ENCODE measurements around the gene GPR153.

GPR153 gene

GRCh38 chr1:6248161-6248776 is 12.6 kb downstream of the GPR153 start:
- Histone ChIP-seq H3K27me3 (ENCODE audit: insufficient read depth, insufficient read length) (peaks cover 71% of the 10 kb centered on the region), H3K9ac (ENCODE audit: insufficient read length, low read depth) (no peak overlapping the region), H3K36me3 (ENCODE audit: insufficient read depth, insufficient read length, low read length) (no peaks in the 10 kb centered on the region), H3K4me1 (ENCODE audit: insufficient read depth, insufficient read length) (no peaks in the 10 kb centered on the region), H3K9me3 (ENCODE audit: insufficient read depth, low read length) (no peaks in the 10 kb centered on the region), H3K4me3 (ENCODE audit: insufficient read length, low read depth) (no peak overlapping the region)
- no peak for TF ChIP-seq YY1 (IDR thresholded peaks at IDR 0.05; ENCODE audit: insufficient read depth, insufficient read length)
- no peak for TF ChIP-seq ZNF274 (IDR thresholded peaks at IDR 0.05; ENCODE audit: low read depth, low read length)
- no peak for TF ChIP-seq SUZ12 (IDR thresholded peaks at IDR 0.05; ENCODE audit: extremely low read depth, insufficient read depth, insufficient read length)
- DNase-seq (ENCODE audit: low read depth, low spot score): no peak

GRCh38 chr1:6247651-6248050 is 13.2 kb downstream of the GPR153 start:
- no peaks in the 10 kb centered on the region for H3K9me3 ChIP-seq (ENCODE audit: insufficient read depth, low read length)
- TF ChIP-seq ZNF274 (IDR thresholded peaks at IDR 0.05; ENCODE audit: low read depth, low read length) (no peak), YY1 (IDR thresholded peaks at IDR 0.05; ENCODE audit: insufficient read depth, insufficient read length) (no peak), SUZ12 (IDR thresholded peaks at IDR 0.05; ENCODE audit: extremely low read depth, insufficient read depth, insufficient read length) (no peak)
- H3K4me3 ChIP-seq (ENCODE audit: insufficient read length, low read depth): no peak overlapping the region
- no peaks in the 10 kb centered on the region for H3K36me3 ChIP-seq (ENCODE audit: insufficient read depth, insufficient read length, low read length)
- no peak for DNase-seq (ENCODE audit: low read depth, low spot score)
- no peak overlapping the region for H3K9ac ChIP-seq (ENCODE audit: insufficient read length, low read depth)
- peaks cover 77% of the 10 kb centered on the region for H3K27me3 ChIP-seq (ENCODE audit: insufficient read depth, insufficient read length)
- H3K4me1 ChIP-seq (ENCODE audit: insufficient read depth, insufficient read length): no peaks in the 10 kb centered on the region

- Histone ChIP-seq H3K4me3 (ENCODE audit: insufficient read length, low read depth) (no peak overlapping the region), H3K36me3 (ENCODE audit: insufficient read depth, insufficient read length, low read length) (no peaks in the 10 kb centered on the region), H3K9ac (ENCODE audit: insufficient read length, low read depth) (no peak overlapping the region), H3K27me3 (ENCODE audit: insufficient read depth, insufficient read length) (peaks cover 74% of the 10 kb centered on the region), H3K4me1 (ENCODE audit: insufficient read depth, insufficient read length) (no peaks in the 10 kb centered on the region), H3K9me3 (ENCODE audit: insufficient read depth, low read length) (no peaks in the 10 kb centered on the region)
- DNase-seq (ENCODE audit: low read depth, low spot score): no peak
- TF ChIP-seq SUZ12 (IDR thresholded peaks at IDR 0.05; ENCODE audit: extremely low read depth, insufficient read depth, insufficient read length) (no peak), YY1 (IDR thresholded peaks at IDR 0.05; ENCODE audit: insufficient read depth, insufficient read length) (no peak), ZNF274 (IDR thresholded peaks at IDR 0.05; ENCODE audit: low read depth, low read length) (no peak)
Observed at GRCh38 chr1:6246497-6247467, 14.1 kb downstream of the GPR153 start.

GRCh38 chr1:6245869-6246496 is 14.9 kb downstream of the GPR153 start:
- H3K4me1 ChIP-seq (ENCODE audit: insufficient read depth, insufficient read length): no peaks in the 10 kb centered on the region
- H3K36me3 ChIP-seq (ENCODE audit: insufficient read depth, insufficient read length, low read length): no peaks in the 10 kb centered on the region
- no peak for DNase-seq (ENCODE audit: low read depth, low spot score)
- H3K9ac ChIP-seq (ENCODE audit: insufficient read length, low read depth): no peak overlapping the region
- TF ChIP-seq ZNF274 (IDR thresholded peaks at IDR 0.05; ENCODE audit: low read depth, low read length): no peak
- no peak for TF ChIP-seq YY1 (IDR thresholded peaks at IDR 0.05; ENCODE audit: insufficient read depth, insufficient read length)
- TF ChIP-seq SUZ12 (IDR thresholded peaks at IDR 0.05; ENCODE audit: extremely low read depth, insufficient read depth, insufficient read length): no peak
- H3K9me3 ChIP-seq (ENCODE audit: insufficient read depth, low read length): no peaks in the 10 kb centered on the region
- H3K27me3 ChIP-seq (ENCODE audit: insufficient read depth, insufficient read length): peaks cover 74% of the 10 kb centered on the region
- no peak overlapping the region for H3K4me3 ChIP-seq (ENCODE audit: insufficient read length, low read depth)

DNA sequence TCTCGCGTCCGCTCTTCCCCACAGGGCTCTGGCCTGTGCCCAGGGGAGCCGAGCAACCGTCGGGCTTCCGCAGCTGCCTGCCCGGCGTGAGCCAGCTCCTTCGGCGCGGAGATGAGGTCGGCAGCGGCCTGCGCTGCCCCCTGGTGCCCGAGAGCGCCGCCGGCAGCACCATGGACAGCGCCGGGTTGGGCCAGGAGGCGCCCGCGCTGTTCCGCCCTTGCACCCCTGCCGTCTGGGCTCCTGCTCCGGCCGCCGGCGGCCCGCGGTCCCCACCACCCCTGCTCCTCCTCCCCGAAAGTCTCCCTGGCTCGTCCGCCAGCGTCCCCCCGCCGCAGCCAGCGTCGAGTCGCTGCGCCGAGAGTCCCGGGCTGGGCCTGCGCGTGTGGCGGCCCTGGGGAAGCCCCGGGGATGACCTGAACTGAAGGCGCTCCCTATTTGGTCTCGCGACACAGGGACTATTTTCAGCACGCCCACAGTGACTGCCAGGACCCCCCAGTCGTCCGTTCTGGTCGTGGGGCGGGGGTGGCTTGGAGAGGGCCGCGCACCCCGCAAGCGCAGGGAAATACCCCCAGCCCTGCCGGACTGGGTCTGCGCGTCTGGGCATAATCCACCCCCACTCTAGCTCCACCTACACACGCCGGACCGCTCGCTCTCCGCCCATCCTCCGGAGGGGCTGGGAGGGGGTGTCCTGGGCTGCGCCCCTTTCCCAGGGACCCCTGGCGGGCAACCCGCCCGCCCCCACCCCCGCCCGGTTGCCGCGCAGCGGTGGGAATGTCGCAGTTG is 15.6 kb downstream of the GPR153 start:
- DNase-seq (ENCODE audit: low read depth, low spot score): no peak
- TF ChIP-seq YY1 (IDR thresholded peaks at IDR 0.05; ENCODE audit: insufficient read depth, insufficient read length): no peak
- Histone ChIP-seq H3K9me3 (ENCODE audit: insufficient read depth, low read length) (no peaks in the 10 kb centered on the region), H3K27me3 (ENCODE audit: insufficient read depth, insufficient read length) (peaks cover 71% of the 10 kb centered on the region), H3K36me3 (ENCODE audit: insufficient read depth, insufficient read length, low read length) (no peaks in the 10 kb centered on the region), H3K4me3 (ENCODE audit: insufficient read length, low read depth) (no peak overlapping the region), H3K9ac (ENCODE audit: insufficient read length, low read depth) (no peak overlapping the region), H3K4me1 (ENCODE audit: insufficient read depth, insufficient read length) (no peaks in the 10 kb centered on the region)

- H3K27me3 ChIP-seq (ENCODE audit: insufficient read depth, insufficient read length): peaks cover 64% of the 10 kb centered on the region
- H3K9me3 ChIP-seq (ENCODE audit: insufficient read depth, low read length): no peaks in the 10 kb centered on the region
- no peaks in the 10 kb centered on the region for H3K4me1 ChIP-seq (ENCODE audit: insufficient read depth, insufficient read length)
- TF ChIP-seq ZNF274 (IDR thresholded peaks at IDR 0.05; ENCODE audit: low read depth, low read length) (no peak), YY1 (IDR thresholded peaks at IDR 0.05; ENCODE audit: insufficient read depth, insufficient read length) (no peak), SUZ12 (IDR thresholded peaks at IDR 0.05; ENCODE audit: extremely low read depth, insufficient read depth, insufficient read length) (no peak)
- DNase-seq (ENCODE audit: low read depth, low spot score): no peak
- H3K36me3 ChIP-seq (ENCODE audit: insufficient read depth, insufficient read length, low read length): no peaks in the 10 kb centered on the region
- no peak overlapping the region for H3K9ac ChIP-seq (ENCODE audit: insufficient read length, low read depth)
- no peak overlapping the region for H3K4me3 ChIP-seq (ENCODE audit: insufficient read length, low read depth)
Observed at GRCh38 chr1:6244401-6245049, 16.4 kb downstream of the GPR153 start.

All from NT2/D1 (cell line).